Smooth muscle cell of the brain vasculature (primary cell): ENCODE data around the gene S100A16.

Experiments used
- DNase-seq: peaks from one replicate; pipeline ENCODE4 v3.0.0-alpha.2; 2012; ENCODE audit warnings: low read depth, low spot score

The S100A16 gene

DNA sequence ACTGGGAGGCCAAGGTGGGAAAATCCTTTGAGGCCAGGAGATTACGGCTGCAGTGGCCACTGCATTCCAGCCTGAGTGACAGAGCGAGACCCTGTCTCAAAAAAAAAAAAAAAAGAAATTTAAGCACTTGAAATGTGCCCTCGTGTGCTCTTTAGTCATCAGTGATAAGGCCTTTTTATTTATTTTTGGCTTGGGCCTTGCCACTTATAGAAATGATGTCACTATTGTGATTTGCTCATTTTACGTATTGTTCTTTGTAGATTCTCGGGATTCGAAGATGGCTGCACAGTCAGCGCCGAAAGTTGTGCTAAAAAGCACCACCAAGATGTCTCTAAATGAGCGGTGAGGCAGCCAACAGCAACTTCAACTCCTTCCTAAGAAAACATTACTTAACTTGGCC lies 23.4 kb upstream of the S100A16 start:
- DNase-seq: no peak

DNA sequence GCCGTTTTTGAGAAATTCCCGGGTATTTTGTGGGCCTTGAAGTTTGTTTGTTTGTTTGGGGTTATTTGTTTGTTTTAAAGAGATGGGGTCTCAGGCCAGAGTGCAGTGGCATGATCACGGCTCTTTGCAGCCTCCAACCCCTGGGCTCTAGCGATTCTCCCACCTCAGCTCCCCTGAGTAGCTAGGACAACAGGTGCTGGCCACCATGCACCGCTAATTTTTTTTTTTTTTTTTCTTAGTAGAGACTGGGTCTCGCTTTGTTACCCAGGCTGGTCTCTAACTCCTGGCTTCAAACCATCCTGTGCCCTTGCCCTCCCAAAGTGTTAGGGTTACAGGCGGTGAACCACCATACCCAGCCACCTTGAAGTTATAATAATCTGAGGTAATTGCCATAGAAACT lies 22.9 kb upstream of the S100A16 start:
- no peak for DNase-seq

DNA sequence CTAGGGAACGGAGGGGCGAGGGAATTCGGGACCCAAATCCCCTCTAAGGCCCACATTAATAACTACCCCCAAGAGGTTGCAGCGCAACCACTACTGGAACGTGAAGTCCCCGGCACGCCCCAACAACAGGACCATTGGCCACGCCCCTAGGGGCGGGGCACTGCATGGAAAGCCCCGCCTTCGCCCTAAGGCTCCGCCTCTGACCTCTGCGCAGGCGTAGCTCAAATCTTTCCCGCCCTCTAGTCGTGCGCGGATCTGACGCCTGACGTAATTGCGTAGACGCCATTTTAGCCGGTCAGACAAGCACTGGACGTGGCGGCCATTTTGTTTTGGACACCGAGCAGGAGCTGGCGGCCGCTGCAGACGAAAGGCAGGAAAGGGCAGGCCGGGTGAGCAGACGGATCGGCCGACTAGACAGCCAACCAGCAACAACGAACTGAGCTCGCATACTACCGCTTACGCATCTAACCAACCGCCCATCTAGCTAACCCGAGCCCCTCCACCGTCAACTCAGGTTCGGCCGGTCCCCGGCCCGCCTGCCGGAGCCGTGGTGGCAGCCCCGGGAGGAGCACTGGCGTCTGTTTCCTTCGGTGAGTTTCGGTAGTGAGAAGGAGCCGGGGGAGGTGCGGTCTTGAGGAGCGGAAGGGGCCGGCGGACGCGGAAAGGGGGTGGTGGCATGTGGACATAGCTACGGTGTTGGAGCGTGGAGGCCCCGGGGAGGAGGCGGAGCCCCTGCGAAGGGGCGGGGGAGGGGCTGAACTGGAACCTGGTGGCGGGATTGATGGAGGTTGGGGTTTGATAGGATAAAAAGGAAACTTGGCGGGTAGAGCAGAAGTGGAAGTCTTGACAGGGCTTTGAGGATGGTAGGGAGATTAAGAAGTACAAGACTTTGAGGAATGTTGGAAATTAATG lies 21.1 kb upstream of the S100A16 start, which contains the start of gene CHTOP:
Gene CHTOP, plus strand, starts transcription at position 313 of the 912 bp plus-strand sequence. CDS start 2,523 bp downstream, outside the sequence.
- DNase-seq: peak; percentile 97

DNA sequence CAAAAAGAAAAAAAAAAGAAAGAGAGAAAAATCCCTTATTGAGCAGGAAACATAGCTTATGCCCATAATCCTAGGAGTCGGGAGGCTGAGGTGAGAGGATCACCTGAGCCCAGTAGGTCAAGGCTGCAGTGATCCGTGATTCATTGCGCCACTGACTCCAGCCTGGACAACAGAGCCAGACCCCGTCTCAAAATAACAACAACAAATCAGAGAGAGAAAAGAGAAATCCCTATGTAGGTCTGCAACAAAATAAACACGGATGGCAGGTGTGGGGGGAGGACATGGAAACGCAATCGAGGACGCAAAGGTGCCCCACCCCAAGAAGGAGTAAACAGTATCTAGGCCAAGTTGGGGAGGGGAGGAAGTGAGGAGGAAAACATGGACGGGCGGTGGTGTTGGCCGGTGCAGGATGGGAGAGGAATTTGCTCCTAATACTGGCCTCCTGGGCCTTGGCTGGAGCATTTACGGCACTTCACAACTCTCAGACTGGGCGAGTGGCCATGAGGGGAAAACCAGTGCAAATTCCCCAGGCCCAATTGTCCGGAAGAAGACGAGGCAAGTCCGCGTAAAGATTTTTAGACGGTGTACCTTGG lies 20.3 kb upstream of the S100A16 start:
- DNase-seq: no peak

DNA sequence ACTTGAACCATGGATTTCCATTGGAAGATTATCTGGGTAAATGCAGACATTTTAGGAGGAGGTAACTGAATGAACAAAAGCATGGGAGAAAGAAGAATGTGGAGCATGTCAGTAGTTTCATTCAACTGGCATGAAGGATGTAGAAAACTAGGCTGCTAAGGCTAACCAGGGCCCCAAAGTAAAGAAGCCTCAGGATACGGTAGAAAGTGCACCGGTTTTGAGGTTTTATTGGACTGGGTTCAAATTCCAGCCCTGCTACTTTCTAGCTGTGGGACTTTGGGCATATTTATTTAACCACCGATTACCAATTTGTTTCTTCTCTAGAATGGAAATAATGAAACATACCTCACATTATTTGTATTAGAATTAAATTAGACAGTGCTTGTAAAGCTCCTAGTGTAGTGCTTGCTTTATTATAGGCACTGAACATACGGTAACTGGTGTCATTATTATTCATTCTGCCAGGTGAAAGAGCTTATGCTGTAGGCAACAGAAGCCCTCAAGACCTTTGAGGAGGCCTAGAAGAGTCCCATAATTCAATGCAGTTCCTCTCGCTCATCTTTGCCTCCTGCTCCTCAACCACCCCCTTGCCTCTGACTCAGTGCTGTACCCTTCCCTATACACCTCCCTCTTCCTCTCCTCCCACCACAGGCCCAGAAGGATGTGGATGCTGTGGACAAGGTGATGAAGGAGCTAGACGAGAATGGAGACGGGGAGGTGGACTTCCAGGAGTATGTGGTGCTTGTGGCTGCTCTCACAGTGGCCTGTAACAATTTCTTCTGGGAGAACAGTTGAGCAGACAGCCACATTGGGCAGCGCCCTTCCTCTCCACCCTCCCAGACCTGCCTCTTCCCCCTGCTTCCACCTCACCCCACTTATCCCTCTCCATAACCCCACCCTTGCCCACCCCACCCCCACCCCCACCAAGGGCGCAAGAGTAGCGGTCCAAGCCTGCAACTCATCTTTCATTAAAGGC lies 18.4 kb upstream of the S100A16 start:
- DNase-seq: no peak

DNA sequence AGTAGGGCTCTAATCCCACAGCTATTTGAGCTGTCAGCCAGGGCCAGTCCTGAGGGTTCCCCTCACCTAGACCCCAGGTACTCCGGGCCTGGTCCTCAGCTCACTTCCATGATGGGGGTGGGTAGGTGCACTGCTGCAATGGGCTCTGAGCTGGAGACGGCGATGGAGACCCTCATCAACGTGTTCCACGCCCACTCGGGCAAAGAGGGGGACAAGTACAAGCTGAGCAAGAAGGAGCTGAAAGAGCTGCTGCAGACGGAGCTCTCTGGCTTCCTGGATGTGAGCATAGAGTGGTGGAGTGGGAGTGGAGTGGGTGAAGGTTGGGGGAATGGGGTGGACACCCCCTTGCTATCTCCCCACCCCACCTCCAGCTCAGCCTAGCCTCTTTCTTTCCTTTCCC lies 17.4 kb upstream of the S100A16 start:
- DNase-seq: no peak

DNA sequence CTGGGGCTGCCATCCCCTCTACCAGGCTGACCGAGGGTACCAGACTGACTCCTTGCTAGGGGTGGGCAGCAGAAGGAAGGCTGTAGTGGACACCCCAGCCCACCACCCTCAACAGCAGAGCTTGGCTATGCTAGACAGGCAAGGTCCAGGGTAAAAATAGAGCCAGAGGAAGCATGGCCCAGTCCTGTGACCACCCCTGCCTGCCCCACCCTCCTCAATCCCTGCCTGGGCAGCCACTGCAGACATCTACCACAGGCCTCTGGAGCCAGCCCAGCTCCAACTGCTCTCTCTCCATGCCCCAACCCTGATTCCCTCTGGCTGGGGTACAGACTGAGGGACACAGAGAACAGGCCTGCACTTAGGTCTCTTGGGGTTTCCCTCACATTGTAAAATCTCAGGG lies 17.0 kb upstream of the S100A16 start:
- DNase-seq: no peak

DNA sequence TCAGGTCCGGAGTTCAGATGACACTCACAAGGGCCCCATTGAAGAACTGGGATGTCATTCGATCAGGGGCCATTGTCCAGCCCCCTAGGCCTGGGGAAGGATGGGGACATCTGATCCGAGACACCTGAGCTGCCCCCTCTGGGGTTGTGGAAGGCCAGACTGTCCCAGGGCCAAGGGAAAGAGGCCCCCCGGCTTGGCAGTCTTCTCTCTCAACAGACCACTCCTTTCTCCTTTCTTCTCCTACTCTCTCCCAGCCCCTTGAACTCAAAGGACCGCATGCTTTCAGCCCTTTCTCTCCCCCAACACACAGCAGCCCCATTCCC lies 16.4 kb upstream of the S100A16 start:
- DNase-seq: no peak

DNA sequence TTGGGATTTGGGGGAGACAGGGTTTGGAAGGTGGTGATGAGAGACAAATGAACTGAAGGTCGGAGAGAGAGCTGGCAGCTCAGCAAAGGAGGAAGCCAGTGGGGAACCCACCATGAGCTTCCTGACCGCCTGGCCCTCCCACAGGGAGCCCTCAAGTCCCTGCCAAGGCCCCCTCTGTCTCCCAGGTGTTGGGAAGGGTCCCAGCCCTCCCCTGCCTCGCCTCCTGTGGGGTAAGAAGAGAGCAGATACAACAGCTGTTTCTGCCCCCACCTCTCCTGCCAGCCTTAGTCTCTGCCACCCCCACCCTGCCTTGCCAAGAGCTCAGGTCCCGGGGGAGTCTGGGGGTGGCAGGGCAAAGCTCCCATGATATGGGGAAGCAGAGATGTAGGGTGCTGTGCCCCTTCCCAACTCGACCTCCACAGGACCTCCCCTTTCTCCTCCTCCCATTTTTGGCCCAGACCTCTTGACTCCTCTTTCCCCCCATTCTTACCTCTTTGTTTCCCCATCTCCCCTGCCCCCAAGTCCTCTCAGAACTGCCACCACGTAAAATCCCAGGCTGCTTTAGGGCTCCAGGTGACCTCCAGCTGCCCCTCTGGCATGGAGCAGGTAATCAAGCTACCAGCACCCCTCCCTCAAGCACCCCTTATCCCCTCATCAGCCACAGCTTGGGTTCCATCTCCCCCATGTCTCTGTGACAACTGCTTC lies 15.9 kb upstream of the S100A16 start:
- no peak for DNase-seq

DNA sequence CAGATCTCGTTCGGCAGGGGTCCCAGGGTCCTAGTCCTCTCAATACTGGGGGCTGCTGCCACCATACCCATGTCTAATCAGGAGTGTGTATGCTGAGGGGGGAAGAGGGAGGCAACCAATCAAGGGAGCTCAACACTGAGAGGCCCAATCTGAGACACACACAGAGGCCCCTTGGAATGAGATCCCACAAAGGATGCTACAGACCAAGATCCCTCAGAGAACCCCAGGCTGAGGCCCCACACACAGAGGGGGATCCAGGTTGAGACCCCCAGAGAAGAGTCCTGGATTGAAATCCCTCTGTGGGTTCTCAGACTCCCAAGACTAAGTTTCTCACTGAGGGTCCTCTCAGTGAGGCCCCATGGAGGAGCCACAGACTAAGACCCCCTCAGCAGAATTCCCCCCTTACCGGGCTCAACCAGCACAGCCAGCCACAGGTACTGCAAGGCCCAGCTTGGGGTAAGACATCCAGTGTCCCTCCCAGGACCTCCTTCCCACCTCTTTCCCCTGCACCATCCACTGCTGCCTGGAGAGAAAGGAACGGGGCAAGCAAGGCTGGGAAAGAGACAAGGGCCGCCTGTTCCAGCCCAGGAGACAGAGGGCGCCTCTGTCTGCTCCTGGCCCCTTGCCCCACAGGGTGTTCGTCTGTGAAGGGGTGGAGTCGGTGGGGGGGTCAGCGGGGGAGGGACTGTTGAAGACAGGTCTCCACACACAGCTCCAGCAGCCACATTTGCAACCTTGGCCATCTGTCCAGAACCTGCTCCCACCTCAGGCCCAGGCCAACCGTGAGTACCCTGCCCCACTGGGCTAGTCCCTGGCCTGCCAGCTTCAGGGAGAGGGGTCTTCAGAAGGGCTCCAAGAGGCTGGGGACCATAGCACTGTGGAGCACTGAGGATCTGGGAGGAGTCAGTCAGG lies 15.0 kb upstream of the S100A16 start, which contains the start of gene S100A1:
Gene S100A1, plus strand, starts transcription at position 720 of the 912 bp plus-strand sequence. CDS start 2,088 bp downstream, outside the sequence.
- DNase-seq: no peak

DNA sequence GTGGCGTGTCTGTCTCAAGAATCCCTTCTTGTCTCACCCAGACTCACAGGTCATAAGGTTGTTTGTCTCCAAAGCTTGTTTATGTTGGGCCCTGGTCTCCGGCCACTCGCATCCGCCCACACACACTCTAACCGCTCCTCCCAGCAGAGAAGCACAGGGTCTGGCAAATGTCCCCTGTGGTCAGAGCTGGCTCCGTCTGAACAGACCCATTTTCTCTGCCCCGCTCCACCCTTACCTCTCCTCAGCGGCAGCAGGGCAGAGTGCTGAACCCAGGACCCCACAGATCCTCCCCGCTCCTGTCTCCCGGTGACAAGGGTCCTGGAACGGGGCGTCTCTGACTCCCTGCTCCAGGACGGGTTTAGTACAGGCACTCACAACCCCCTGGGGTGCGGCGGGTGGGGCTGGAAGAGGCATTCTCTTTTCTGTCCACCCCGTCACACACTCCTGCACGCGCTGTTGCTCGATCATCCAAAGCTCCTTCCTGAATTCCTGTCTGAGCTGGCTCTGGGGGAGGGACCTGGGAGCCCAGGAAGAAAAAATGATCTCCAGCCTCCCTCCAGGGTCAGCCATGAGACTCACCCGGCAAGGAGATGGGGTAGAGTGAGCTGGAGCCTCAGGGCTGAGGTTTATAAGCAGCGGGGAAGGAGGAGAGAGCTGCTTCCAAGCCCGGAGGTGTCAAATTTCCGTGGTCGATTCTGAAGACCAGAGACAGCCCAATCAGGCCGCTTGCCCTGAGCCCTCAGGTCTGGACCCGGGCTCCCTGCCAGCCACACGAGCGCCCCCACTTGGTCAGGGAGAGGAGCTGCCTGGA lies 14.2 kb upstream of the S100A16 start, which contains the start of gene S100A13:
Gene S100A13, minus strand, starts transcription at position 602 of the 811 bp plus-strand sequence. CDS start 1,033 bp downstream, outside the sequence.
- peak; percentile 86 for DNase-seq

DNA sequence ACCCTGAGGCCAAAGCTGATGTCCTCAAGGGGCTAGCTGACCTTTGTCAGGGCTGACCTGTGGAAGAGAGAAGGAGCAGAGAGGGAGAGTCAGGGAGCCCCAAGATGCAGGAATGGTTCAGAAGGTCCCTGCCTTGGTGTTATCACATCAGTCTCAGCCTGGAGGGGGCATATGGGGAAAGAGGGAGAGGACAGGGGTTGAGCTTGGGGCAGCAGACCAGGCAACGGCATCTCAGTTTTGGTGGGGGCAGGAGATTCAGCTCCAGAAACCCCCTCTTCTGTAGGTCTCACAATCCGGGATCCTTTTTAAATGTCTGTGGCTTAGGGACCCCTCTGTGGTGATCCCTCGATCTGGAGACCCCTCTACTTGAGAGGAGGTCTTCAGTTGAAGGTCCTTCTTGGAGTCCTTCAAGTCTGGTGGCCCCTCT lies 13.6 kb upstream of the S100A16 start:
- DNase-seq: no peak

DNA sequence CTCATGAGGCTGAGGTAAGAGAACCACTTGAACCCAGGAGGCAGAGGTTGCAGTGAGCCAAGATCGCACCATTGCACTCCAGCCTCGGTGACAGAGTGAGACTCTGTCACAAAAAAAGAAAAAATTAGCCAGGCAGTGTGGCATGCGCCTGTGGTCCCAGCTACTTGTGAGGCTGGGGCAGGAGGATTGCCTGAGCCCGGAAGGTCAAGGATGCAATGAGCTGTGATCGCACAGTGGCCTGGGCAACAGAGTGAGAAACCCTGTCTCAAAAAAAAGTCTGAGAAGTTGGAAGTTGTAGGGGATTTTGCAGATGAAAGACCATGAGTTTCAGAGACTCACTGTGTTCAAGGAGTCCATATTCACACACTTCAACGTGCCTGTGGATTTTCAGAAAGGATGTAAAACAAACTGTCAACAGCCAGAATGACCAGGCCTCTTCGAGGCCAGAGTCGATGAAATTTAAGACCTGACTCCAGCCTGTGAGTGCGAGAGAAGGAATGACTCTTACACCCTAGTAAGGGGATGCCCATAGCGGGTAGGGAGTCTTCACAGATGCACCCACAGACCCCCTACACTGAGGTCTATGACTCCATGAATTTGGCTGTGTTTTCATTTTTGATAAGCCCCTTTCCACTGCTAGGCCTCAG lies 12.2 kb upstream of the S100A16 start:
- DNase-seq: no peak

DNA sequence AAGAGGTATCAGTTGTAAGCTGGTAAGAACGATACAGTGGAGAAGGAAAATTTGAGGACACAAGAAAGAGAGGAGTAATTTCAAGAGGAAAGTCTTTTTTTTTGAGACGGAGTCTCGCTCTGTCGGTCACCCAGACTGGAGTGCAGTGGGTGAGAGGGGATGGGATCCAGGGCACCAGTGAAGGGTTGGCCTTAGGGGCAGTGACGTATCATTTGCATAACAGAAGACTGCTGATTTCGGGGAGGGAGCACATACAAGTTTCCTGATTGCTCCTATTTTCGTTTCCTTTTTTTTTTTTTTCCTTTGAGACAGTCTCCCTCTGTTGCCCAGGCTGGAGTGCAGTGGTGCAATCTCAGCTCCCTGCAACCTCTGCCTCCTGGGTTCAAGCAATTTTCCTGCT lies 10.2 kb upstream of the S100A16 start:
- no peak for DNase-seq

DNA sequence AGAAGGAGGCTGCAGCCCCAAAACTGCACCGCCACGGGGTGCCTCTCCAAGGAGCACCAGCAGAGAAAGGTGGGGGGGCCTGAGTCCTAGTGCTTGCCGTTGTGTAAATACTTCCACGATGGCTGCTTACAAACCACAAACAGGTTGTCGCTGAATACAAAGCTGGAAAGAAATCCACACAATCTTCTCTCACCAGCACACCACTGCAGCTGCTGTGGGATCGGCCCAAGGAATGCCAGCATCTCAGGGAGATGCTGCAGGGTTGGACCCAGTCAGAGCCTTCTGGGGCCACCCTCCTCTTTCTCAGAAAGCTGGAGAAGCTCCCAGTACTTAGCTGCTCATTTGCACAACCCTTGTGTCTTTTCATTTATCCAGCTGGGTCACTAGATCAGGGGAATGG lies 6.2 kb upstream of the S100A16 start:
- no peak for DNase-seq

DNA sequence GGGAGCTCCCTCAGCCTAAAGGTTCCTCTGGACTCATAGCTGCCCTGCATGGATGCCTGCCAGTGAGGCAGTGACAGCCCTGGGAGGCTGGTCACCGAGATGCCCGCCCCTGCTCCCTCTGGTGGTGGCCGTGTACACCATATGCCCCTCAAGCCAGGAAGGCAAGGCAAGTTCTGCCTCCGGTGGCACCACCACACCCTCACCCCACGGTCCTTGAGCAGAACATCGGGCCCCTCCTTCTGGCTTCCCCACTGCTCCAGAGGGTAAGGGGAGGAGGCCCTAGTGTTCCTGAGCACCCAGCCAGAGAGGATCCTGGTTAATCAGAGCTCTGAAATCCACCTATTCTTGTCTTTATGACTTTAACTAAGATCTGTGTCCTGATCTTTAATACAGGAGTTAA lies 4.7 kb upstream of the S100A16 start:
- no peak for DNase-seq

DNA sequence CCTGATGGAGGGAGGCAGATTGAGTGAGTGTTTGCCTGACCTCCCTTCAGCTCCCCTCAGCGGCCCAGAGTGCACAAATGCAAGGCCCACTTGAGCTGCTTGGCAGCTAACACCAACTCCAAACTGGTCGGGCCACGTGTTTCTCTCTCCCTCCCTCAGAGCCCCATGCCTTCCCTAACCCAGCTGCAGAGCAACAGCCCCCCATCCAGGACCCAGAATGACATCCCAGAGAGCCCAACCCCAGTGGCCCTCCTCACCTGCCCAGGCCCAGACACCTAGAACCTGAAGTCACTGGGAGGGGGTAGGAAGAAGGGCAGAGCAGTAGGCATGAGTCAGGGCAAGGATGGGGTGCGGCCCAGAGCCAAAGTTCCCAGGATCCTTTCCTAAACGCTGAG lies 4.0 kb upstream of the S100A16 start:
- no peak for DNase-seq

DNA sequence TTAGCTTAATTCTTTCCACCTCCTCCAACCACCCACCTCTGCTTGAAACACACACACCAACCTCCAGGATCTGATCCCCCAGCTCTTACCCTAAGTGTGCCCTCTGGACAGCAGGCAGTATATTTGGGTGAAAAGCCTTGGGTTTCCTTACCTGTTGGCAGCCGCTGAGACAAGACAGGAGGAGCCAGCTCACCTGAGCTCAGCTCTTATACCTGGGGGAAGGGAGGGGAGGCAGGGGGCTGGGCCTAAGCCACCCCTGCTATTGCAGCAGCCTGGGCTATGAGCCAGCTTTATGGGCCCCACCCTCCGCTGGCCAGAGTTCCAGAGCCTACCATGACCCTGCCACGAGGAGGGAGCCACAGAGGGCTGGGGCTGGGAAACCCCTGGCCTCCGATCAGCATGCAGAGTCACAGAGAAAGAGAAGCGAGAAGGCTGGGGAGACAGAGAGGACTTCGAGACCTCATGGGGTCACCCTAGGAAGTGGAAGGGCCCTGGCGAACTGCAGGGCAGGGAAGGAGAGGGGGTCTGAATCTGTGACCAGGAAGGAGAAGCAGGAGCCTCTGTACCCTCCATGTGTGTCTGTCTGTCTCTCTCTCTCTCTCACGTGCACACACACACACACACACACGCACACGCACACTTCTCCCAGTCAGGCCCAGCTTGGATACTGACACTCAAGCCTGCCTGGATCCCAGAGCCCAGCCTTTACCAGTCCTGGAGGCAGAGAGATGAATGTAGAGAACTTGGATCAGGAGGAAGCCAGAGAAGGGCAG lies 3.4 kb upstream of the S100A16 start, which contains the start of gene S100A14:
Gene S100A14, minus strand, starts transcription at position 182 of the 773 bp plus-strand sequence. CDS start 467 bp downstream, outside the sequence.
- DNase-seq: no peak
